NB4 (cell line): ENCODE measurements around the gene FAM193A.

Experiments used
- DNase-seq: peaks from one replicate; pipeline ENCODE4 v3.0.0; 2010; ENCODE audit warnings: low read depth
- H3K4me3 ChIP-seq: one replicate; pipeline ENCODE4 v1.5.1; 2011; ENCODE audit warnings: mild to moderate bottlenecking, low read depth, low read length, moderate library complexity
- MYC ChIP-seq: IDR thresholded peaks from 2 replicates; pipeline ENCODE4 v1.6.1; 2011; ENCODE audit warnings: low read depth, low read length
- POLR2A ChIP-seq: IDR thresholded peaks from 2 replicates; pipeline ENCODE4 v1.6.1; 2011; ENCODE audit warnings: mild to moderate bottlenecking; ENCODE audit not compliant: insufficient read length; ENCODE audit errors: extremely low read depth
- TF ChIP-seq, protein P1 (sequence below): IDR thresholded peaks from one replicate; pipeline ENCODE4 v1.5.1; 2012; ENCODE audit warnings: low read depth, low read length
- TF ChIP-seq, protein P2 (sequence below): IDR thresholded peaks from 2 replicates; pipeline ENCODE4 v1.6.1; 2011; ENCODE audit warnings: low read depth, low read length

Gene FAM193A

DNA sequence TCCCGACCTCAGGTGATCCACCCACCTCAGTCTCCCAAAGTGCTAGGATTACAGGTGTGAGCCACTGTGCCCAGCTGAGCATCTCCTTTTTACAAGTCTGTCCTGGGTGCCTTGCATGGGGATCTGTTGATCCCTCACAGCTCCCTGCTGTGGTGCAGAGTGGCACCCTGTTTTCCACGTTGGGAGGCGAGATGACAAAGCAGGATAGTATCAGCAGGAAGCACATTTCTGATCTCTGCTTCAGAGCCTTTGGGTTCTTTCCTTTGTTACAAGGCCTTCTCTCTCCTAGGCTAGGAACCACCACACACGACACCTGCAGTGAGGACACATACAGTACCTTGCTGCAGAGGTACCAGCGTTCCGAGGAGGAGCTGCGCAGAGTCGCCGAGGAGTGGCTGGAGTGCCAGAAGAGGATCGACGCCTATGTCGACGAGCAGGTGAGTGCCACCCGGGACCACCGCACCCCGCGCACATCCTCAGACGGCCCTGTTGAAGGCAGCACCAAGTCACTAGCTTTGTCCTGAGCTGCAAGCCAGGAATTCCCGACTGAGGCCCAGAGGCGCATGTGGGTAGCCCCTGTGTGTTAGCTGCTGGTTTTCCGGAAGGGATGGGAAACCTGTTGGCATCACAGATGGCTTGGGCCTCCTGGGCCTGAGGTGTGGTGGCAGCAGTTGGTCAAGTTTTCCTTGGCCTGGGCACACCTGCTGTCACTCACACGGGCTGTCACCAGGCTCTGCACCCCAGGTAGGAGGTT is 110.1 kb downstream of the FAM193A start:
- no peak overlapping the region for H3K4me3 ChIP-seq
- no peak for TF ChIP-seq POLR2A
- no peak for TF ChIP-seq MYC
- TF ChIP-seq, protein P1, sequence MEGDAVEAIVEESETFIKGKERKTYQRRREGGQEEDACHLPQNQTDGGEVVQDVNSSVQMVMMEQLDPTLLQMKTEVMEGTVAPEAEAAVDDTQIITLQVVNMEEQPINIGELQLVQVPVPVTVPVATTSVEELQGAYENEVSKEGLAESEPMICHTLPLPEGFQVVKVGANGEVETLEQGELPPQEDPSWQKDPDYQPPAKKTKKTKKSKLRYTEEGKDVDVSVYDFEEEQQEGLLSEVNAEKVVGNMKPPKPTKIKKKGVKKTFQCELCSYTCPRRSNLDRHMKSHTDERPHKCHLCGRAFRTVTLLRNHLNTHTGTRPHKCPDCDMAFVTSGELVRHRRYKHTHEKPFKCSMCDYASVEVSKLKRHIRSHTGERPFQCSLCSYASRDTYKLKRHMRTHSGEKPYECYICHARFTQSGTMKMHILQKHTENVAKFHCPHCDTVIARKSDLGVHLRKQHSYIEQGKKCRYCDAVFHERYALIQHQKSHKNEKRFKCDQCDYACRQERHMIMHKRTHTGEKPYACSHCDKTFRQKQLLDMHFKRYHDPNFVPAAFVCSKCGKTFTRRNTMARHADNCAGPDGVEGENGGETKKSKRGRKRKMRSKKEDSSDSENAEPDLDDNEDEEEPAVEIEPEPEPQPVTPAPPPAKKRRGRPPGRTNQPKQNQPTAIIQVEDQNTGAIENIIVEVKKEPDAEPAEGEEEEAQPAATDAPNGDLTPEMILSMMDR, result no peak
- TF ChIP-seq, protein P2, sequence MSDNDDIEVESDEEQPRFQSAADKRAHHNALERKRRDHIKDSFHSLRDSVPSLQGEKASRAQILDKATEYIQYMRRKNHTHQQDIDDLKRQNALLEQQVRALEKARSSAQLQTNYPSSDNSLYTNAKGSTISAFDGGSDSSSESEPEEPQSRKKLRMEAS, result no peak
- no peak for DNase-seq

DNA sequence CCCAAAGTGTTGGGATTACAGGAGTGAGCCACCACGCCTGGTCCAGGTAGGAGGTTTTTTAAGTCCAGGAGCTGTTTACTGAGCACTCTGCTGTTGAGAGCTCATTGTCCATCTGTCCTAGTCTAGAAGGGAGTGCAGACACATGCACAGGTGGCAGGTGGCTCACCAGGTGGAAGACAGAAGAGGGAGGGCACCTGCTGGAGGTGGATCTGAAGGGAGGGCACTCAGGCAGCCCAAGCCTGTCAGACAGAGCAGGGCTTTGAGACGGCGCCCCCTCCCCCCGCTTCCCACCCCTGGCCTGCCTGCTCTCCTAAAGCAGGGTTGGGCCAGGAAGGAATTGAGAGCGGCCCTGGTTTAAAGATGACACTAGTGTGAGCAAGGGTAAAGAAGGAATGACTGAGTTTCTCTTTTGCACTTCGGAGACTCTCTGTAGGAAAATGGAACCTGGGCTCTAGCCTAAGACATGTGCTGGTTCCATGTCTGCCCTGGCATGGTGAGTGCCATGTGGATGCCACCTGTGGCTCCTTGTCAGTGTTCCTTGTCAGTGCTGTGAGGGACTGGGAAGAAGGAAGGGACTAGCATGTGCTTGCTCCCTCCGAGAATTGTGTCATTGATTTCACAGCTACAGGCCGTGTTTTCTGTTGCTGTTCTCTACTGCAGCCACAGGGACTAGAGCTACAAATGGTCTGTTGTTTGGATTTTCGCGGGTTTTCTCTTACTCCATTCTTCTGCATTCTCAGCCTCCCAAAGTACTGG is 111.1 kb downstream of the FAM193A start:
- no peak overlapping the region for H3K4me3 ChIP-seq
- TF ChIP-seq, protein P1, result no peak
- no peak for TF ChIP-seq MYC
- no peak for TF ChIP-seq POLR2A
- TF ChIP-seq, protein P2, result no peak
- no peak for DNase-seq

DNA sequence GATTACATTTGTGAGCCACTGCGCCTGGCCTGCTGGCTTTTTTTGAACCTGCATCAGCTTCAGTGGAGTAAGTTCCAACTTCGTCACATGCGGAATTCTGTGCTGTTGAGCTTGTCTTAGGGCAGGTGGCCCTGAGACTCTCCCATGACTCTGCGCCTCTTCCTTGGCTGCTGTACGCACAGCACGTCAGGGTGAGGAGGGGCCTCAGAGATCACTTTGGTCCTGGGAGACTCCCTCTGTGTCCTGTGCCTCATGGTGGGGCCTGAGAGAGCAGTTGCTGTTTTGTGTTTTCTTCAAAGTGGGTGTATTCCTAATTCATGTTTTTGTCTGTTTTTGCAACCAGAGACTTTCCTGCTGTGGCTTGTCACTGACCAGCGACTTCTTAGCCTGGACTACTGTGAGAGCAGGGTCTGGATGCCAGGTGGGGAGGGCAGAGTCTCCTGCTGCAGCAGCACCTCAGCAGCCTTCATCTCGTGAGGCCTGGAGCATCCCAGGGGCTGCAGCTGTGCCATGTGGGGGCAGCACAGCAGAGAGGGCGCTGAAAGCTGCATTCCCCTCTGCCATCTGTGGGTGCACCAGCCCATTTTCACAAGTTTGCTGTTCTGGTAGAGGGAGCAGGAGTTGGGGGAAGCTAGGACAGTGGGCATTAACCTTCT is 111.8 kb downstream of the FAM193A start:
- H3K4me3 ChIP-seq, result no peak overlapping the region
- TF ChIP-seq, protein P1, result no peak
- TF ChIP-seq MYC (no peak), POLR2A (no peak)
- TF ChIP-seq, protein P2, result no peak
- no peak for DNase-seq

- H3K4me3 ChIP-seq, result no peak overlapping the region
- DNase-seq, result no peak
- TF ChIP-seq POLR2A (no peak), MYC (no peak)
- TF ChIP-seq, protein P2, result no peak
- TF ChIP-seq, protein P1, result no peak
Measured at GRCh38 chr4:2649604-2650114, 113.2 kb downstream of the FAM193A start.

DNA sequence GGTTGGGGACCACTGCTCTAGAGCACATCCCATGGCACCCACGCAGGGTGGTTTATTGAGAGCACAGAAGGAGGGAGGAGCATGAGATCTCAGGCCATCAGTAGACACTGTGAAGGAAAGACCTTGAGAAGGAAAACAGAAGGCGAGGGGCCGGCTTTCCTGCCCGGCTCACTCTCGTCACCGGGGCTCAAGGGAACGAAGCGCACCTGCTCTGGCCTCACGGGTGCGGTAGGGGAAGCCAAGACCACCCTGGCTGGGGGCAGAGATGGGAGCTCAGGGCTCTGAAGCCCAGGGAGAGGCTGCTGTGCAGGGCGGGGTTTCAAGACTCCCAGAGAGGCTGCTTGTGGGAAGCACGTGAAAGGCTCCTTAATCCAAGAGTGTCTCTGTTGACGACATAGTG is 113.8 kb downstream of the FAM193A start:
- DNase-seq, result no peak
- no peak for TF ChIP-seq POLR2A
- no peak for TF ChIP-seq MYC
- TF ChIP-seq, protein P1, result no peak
- TF ChIP-seq, protein P2, result no peak
- no peak overlapping the region for H3K4me3 ChIP-seq
